HepG2 (cell line): ENCODE results near the gene SYMPK. TPM values are rescaled to one million over a fixed set of nuclear protein-coding genes. Genes with fewer than 3 reads are reported as not detected.
A peak's percentile ranks its signal among the peaks of the same experiment; 100 is the strongest.

ENCODE experiments used
- ASH2L ChIP-seq: fragments of 300-600, 200-600 bp; sonication (generic); IDR thresholded peaks from 2 replicates; pipeline ENCODE4 v1.7.0; 2017; ENCODE audit warnings: low read depth, mild to moderate bottlenecking, moderate library complexity, mixed read lengths, low read length; ENCODE audit not compliant: insufficient read length
- ELF4 ChIP-seq: sonication (generic); formaldehyde crosslinking; IDR thresholded peaks from 2 replicates; pipeline ENCODE4 v1.5.0; 2020; ENCODE audit warnings: missing genetic modification reagents, mild to moderate bottlenecking, moderate library complexity, borderline replicate concordance
- GATAD1 ChIP-seq: IDR thresholded peaks from 2 replicates; pipeline ENCODE4 v1.6.1; 2016; ENCODE audit warnings: missing genetic modification reagents, missing compliant biosample characterization
- SETDB1 ChIP-seq: sonication (generic); formaldehyde crosslinking; IDR thresholded peaks from 2 replicates; pipeline ENCODE4 v1.5.1; 2020; ENCODE audit warnings: missing genetic modification reagents, mild to moderate bottlenecking, borderline replicate concordance
- SKI ChIP-seq: fragments of 450-650 bp; IDR thresholded peaks from one replicate; pipeline ENCODE4 v1.6.1; 2018; ENCODE audit warnings: mild to moderate bottlenecking; ENCODE audit not compliant: partially characterized antibody
- TRIM24 ChIP-seq: sonication (generic); formaldehyde crosslinking; IDR thresholded peaks from 2 replicates; pipeline ENCODE4 v1.8.0; 2022; ENCODE audit warnings: mild to moderate bottlenecking, missing genetic modification reagents
- ZNF224 ChIP-seq: sonication (generic); formaldehyde crosslinking; IDR thresholded peaks from 2 replicates; pipeline ENCODE4 v1.5.0; 2020; ENCODE audit warnings: mild to moderate bottlenecking, missing genetic modification reagents
- polyA plus RNA-seq, 8 experiments: library from polyadenylated mRNA; depleted of rRNA in 3 of 8; stranded (reverse) in 7 of 8; unstranded in 1 of 8; fragments of >200 nt; fragmentation: Illumina TruSeq in 4 of 8; extraction: Trizol in 4 of 8; gene quantifications; 2 replicates each; pipeline versions ENCODE4 v1.2.1 to v1.2.3, GENCODE V29; 2011 to 2016; ENCODE audit warnings: low read depth in 4 of 8, missing spikeins in 1 of 8, mixed read lengths in 1 of 8; ENCODE audit not compliant: insufficient read depth in 1 of 8
- total RNA-seq, 5 experiments: library from RNA; depleted of rRNA; stranded (reverse); fragments of >200 nt; fragmentation: Illumina TruSeq; extraction: Trizol; gene quantifications; 2 replicates each; pipeline ENCODE4 v1.2.3, GENCODE V29; 2016; ENCODE audit warnings: low read depth in 1 of 5
- TF ChIP-seq, protein P1 (sequence below): sonication (generic); formaldehyde crosslinking; IDR thresholded peaks from 2 replicates; pipeline ENCODE4 v1.4.0; 2020; ENCODE audit warnings: mild to moderate bottlenecking, missing genetic modification reagents
- TF ChIP-seq, protein P2 (sequence below): sonication (generic); formaldehyde crosslinking; IDR thresholded peaks from 2 replicates; pipeline ENCODE4 v1.8.0; 2022; ENCODE audit warnings: missing genetic modification reagents, mild to moderate bottlenecking, borderline replicate concordance
- TF ChIP-seq, protein P3 (sequence below): sonication (generic); formaldehyde crosslinking; IDR thresholded peaks from 2 replicates; pipeline ENCODE4 v1.5.0; 2020; ENCODE audit warnings: mild to moderate bottlenecking, missing genetic modification reagents, borderline replicate concordance
- TF ChIP-seq, protein P4 (sequence below): sonication (generic); formaldehyde crosslinking; IDR thresholded peaks from 2 replicates; pipeline ENCODE4 v1.5.0; 2020; ENCODE audit warnings: missing genetic modification reagents, mild to moderate bottlenecking, borderline replicate concordance
- TF ChIP-seq, protein P5 (sequence below): sonication (generic); formaldehyde crosslinking; IDR thresholded peaks from 2 replicates; pipeline ENCODE4 v1.8.1; 2023; ENCODE audit warnings: missing genetic modification reagents, mild to moderate bottlenecking, borderline replicate concordance

Gene SYMPK
- total and polyA plus RNA-seq, 2 of the 13 experiments (the other 11 are each of a cell fraction or from before 2014, with no cell fraction given): 21.9 to 55.7 TPM

DNA sequence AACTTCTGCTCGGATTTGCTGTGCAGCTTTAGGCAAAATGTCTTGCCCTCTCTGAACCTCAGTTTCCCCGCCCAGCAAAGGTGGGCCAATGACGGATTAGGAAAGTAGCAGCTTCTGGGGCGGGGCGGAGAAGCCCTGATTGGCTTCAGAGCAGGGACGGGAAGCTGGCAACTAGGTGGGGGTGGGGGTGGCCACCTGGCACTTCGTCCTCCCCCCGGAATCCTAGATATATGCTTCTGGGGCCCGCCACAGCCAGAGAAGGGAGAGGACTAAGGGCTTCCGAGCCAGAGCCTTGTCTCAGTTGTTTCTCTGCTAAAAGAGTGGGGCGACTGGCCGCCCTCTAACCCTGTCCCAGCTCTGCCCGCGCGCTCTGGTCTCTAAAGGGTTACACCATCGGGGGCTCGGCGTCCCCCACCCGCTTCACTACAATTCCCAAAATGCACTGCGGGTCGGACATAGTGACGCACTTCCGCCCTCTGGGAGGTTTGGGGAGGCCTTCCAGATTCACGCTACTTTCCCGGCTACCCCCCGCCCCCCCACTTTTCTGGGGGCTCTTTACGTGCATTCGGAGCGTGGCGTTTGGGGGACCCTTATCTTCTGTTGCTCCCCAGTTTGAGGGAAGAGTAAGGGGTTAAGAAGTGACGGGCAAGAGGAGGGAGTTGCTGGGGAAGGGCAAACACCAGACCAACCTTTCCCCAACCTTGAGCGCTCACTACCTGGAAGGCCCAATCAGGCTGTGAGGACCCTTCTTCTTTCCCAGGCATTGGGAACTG is 23.7 kb upstream of the SYMPK start (continued):
- TF ChIP-seq, protein P1, sequence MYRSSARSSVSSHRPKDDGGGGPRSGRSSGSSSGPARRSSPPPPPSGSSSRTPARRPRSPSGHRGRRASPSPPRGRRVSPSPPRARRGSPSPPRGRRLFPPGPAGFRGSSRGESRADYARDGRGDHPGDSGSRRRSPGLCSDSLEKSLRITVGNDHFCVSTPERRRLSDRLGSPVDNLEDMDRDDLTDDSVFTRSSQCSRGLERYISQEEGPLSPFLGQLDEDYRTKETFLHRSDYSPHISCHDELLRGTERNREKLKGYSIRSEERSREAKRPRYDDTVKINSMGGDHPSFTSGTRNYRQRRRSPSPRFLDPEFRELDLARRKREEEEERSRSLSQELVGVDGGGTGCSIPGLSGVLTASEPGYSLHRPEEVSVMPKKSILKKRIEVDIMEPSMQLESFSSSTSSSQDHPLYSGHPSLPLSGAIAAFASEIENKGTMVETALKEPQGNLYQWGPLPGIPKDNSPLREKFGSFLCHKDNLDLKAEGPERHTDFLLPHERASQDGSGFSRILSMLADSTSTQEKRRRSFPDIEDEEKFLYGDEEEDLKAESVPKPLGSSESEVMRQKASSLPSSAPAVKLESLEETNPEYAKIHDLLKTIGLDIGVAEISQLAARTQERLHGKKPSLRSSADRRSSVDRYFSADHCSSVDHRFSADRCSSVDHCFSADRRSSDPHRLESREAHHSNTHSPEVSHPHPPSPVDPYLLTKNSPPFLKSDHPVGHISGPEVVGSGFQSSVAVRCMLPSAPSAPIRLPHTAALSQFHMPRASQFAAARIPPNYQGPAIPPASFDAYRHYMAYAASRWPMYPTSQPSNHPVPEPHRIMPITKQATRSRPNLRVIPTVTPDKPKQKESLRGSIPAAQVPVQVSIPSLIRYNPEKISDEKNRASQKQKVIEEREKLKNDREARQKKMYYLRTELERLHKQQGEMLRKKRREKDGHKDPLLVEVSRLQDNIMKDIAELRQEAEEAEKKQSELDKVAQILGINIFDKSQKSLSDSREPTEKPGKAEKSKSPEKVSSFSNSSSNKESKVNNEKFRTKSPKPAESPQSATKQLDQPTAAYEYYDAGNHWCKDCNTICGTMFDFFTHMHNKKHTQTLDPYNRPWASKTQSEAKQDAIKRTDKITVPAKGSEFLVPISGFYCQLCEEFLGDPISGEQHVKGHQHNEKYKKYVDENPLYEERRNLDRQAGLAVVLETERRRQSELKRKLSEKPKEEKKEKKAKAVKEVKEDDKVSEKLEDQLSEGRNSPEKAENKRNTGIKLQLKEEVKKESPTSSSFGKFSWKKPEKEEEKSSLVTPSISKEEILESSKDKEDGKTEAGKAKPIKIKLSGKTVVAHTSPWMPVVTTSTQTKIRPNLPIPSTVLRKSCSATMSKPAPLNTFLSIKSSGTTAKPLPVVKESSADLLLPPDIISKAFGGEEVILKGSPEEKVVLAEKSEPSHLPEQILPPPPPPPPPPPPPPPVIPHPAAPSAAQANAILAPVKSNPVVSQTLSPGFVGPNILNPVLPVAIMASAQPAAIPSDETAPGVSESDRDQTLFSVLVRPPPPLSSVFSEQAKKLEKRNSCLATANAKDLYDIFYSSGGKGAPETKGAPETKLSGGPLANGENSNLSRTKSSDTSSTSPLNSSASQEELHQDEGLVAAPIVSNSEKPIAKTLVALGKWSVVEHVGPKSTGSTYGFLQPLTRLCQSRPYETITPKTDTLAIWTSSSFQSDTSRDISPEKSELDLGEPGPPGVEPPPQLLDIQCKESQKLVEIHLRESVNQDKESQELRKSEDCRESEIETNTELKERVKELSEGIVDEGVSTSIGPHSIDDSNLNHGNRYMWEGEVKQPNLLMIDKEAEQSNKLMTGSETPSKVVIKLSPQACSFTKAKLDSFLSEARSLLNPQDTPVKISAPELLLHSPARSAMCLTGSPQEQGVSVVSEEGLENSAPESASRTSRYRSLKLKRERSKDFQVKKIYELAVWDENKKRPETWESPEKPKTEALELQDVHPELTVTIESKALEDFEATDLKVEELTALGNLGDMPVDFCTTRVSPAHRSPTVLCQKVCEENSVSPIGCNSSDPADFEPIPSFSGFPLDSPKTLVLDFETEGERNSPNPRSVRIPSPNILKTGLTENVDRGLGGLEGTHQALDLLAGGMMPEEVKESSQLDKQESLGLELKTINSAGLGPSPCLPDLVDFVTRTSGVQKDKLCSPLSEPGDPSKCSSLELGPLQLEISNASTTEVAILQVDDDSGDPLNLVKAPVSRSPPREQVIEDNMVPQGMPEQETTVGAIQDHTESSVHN: no peak
- TF ChIP-seq, protein P2, sequence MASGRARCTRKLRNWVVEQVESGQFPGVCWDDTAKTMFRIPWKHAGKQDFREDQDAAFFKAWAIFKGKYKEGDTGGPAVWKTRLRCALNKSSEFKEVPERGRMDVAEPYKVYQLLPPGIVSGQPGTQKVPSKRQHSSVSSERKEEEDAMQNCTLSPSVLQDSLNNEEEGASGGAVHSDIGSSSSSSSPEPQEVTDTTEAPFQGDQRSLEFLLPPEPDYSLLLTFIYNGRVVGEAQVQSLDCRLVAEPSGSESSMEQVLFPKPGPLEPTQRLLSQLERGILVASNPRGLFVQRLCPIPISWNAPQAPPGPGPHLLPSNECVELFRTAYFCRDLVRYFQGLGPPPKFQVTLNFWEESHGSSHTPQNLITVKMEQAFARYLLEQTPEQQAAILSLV (CRISPR knock-in tag): no peak
- TF ChIP-seq SETDB1 (CRISPR knock-in tag): no peak
- peak; percentile 85 for TF ChIP-seq GATAD1 (CRISPR knock-in tag)
- no peak for TF ChIP-seq ZNF224
- TF ChIP-seq SKI: no peak
- TF ChIP-seq, protein P3, sequence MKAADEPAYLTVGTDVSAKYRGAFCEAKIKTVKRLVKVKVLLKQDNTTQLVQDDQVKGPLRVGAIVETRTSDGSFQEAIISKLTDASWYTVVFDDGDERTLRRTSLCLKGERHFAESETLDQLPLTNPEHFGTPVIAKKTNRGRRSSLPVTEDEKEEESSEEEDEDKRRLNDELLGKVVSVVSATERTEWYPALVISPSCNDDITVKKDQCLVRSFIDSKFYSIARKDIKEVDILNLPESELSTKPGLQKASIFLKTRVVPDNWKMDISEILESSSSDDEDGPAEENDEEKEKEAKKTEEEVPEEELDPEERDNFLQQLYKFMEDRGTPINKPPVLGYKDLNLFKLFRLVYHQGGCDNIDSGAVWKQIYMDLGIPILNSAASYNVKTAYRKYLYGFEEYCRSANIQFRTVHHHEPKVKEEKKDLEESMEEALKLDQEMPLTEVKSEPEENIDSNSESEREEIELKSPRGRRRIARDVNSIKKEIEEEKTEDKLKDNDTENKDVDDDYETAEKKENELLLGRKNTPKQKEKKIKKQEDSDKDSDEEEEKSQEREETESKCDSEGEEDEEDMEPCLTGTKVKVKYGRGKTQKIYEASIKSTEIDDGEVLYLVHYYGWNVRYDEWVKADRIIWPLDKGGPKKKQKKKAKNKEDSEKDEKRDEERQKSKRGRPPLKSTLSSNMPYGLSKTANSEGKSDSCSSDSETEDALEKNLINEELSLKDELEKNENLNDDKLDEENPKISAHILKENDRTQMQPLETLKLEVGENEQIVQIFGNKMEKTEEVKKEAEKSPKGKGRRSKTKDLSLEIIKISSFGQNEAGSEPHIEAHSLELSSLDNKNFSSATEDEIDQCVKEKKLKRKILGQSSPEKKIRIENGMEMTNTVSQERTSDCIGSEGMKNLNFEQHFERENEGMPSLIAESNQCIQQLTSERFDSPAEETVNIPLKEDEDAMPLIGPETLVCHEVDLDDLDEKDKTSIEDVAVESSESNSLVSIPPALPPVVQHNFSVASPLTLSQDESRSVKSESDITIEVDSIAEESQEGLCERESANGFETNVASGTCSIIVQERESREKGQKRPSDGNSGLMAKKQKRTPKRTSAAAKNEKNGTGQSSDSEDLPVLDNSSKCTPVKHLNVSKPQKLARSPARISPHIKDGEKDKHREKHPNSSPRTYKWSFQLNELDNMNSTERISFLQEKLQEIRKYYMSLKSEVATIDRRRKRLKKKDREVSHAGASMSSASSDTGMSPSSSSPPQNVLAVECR (CRISPR knock-in tag): peak; percentile 47; the same call in 1 of the 2 replicates
- TF ChIP-seq, protein P4, sequence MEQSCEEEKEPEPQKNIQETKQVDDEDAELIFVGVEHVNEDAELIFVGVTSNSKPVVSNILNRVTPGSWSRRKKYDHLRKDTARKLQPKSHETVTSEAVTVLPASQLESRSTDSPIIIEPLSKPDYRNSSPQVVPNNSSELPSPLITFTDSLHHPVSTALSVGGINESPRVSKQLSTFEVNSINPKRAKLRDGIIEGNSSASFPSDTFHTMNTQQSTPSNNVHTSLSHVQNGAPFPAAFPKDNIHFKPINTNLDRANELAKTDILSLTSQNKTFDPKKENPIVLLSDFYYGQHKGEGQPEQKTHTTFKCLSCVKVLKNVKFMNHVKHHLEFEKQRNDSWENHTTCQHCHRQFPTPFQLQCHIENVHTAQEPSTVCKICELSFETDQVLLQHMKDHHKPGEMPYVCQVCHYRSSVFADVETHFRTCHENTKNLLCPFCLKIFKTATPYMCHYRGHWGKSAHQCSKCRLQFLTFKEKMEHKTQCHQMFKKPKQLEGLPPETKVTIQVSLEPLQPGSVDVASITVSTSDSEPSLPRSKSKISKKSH (CRISPR knock-in tag): no peak
- TF ChIP-seq TRIM24 (CRISPR knock-in tag): no peak
- TF ChIP-seq, protein P5, sequence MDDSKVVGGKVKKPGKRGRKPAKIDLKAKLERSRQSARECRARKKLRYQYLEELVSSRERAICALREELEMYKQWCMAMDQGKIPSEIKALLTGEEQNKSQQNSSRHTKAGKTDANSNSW: no peak
- TF ChIP-seq ASH2L: peak; percentile 44
- peak; percentile 53; the same call in 1 of the 2 replicates for TF ChIP-seq ELF4
